ENCODE measurements around the gene CHCHD6. TPM values are rescaled to one million over a fixed set of nuclear protein-coding genes. Genes with fewer than 3 reads are reported as not detected.
A peak's percentile ranks its signal among the peaks of the same experiment; 100 is the strongest.

CHCHD6 gene
- total RNA-seq, 1 experiment from 2014 or later: 35.8 TPM

DNA sequence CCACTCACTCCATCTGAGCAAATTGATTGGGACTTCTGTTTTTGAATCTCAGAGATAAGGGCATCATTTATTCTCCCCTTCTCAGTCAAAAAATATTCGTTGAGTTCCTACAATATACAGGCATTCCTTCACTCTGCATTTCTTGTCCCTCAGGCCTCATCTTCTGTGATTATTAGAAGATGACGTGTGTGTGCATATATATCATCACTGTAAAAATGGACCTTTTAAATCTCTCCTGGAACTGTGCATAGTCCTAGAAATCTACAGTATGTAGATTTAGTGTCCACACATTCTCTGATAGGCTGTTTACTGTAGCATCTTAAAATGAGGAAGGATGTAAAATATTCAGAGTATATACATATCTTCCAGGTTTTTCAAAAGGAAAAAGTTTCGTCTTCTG is 235.7 kb downstream of the CHCHD6 start:
- DNase-seq (ENCODE audit: low spot score): no peak

DNA sequence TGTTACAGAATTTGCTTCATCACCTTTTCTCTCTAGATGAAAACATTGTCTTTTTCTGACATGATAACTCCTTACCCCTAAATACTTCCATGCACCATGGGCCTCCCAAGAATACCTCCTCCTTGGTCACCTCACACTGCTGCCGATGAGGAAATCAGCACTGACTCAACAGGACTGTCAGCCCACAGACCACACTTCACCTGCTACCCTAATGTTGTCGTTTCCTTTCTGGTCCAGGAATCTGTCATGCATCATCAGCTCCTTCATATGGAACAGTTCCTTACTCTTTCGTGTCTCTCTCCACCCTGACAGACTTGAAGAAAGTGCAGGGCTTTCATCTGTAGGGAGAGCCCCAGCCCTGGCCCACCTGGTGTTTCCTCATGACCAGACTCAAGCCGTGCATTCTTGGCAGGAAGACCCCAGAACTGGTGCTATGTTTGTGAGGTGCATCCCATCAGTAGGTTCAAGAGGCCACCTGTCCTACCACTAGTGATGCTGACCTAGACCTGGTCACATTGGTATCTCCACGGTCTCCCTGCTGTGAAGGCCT is 237.8 kb downstream of the CHCHD6 start:
- DNase-seq (ENCODE audit: low spot score): no peak

DNA sequence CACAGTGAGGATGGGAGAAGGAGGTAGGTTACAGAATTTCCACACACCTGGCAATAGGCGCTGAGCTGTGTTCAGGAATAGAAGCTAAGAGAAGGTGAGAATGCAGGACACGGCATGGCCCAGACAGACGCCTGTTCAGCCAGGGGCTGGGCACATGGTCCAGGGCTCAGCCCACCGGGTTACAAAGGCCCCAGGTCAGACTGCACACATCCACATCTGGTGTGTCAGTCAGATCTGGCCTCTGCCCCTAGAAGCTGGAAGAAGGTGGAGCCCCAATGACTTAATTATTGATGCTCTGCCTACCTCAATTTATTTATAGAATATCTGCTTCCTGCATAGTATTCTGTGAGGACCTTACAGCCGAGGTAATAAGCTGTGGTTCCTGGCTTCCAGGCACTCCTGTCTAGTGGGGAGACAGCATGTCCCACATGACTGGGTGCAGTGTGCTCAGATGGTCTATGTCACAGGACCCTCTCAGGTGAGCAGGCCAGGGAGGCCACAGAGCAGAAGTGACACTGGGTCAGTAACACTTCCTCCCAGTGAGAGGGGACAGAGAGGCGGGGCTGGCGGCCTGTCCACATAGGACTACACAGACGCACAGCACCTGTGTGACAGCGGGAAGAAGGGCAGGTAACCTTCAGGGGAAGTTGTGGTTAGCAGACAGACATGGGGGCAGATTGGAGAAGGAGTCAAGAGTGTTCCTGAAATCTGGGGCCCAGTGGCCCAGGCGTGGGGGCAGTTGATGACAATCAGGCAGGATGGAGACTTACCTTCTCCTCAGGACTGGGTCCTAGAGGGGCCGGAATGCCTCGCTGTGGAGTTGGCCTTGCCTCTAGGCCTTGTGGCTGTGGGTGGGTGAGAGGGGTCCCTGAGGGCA is 240.3 kb downstream of the CHCHD6 start:
- no peak for DNase-seq (ENCODE audit: low spot score)

DNA sequence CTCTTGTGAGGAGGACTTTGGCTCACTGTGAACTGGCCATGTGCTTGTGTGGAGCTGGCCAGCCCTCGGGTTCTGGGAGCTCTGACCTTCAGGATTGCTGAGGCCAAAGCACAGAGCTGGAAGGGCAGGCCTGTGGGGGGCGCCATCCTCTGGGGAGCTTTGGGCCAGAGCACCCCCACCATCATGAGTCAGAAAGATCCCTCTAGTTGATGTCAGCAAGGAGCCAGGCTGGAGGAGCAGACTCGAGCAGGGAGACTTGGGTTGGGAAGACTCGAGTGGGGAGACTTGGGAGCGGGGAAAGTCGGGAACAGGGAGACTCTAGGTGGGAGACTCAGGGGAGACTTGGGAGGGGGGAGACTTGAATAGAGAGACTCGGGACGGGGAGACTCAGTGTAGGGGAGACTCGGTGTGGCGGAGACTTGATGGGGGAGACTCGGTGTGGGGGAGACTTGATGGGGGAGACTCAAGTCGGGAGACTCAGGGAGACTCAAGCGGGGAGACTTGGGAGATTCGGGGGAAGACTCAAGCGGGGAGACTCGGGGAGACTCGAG is 241.2 kb downstream of the CHCHD6 start:
- DNase-seq (ENCODE audit: low spot score): no peak

DNA sequence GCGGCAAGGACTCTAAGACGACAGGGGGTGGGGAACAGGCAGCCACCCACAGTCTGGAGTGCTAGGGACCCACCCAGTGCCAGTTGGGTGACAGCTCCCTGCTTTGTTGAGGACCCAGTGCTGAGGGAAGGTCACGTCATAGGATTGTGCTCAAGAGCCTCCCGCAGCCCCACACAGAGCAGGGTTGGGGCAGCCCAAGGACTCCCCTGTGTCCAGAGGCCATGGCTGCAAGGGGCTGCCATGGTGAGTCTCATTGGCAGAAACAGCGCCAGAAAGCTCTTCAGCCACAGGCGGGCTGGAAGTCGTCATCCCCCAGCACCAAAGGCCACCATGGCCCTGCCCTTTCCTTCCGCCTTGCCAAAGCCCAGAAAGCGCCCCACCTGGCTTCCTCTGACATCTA is 241.9 kb downstream of the CHCHD6 start:
- no peak for DNase-seq (ENCODE audit: low spot score)

DNA sequence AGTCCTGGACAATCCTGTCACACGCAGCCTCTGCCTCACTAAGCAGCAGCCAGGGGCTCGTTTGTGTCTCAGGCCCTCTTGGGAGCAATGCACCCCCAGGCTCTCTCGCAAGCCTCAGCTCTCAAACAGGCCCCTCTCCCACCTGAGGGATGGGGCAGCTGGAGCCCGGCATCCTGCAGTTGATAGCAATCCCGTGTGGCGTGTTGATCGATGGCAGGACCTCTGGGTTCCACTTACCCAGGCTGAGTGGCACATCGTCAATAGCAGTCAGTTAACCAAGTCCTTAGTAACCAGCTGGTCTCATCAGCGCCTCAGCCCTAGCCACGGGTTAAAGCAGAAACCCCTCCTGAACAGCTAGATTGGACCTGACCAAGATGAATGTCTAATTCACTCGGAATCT is 242.4 kb downstream of the CHCHD6 start:
- no peak for DNase-seq (ENCODE audit: low spot score)

DNA sequence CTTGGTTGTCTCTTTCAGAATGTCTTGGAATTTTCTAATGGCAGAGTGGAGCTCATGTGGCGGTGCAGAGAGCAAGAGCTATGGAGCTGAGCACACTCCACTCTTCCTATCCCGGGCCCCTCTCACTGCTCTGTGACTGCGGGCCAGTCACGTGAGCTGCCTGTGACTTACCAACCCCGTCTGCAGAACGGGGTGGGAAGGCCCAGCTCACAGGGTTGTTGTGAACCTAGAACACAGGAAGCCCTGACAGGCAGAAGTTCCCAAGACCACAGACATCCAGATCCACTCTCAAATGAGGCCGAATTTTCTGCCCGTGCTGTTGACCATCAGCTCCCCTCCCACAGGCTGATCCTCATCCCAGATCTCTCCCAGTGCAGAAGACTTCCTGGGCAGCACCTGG is 243.4 kb downstream of the CHCHD6 start:
- no peak for DNase-seq (ENCODE audit: low spot score)

DNA sequence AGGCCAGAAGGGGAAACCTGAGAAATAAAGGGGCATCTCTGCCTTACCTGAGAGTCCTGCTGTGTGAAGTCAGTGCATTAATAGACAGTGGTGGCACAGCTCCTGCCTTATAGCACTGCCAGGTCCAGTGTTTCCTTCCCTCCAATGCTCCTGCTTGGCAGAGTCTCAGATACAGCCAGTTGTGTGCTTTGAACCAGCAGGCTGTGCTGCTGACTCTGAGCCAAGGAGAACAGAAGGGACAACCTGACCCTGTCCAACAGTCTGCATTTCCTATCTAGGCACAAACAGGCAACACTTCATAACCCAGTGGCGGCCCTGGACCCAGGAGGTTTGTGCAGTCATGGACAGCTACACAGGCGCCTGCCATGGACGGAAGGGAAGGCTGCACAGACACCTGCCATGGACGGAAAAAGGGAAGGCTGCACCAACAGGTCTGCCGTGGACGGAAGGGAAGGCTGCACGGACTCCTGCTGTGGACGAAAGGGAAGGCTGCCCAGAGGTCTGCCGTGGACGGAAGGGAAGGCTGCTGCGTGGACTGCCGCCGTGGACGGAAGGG is 245.0 kb downstream of the CHCHD6 start:
- no peak for DNase-seq (ENCODE audit: low spot score)

DNA sequence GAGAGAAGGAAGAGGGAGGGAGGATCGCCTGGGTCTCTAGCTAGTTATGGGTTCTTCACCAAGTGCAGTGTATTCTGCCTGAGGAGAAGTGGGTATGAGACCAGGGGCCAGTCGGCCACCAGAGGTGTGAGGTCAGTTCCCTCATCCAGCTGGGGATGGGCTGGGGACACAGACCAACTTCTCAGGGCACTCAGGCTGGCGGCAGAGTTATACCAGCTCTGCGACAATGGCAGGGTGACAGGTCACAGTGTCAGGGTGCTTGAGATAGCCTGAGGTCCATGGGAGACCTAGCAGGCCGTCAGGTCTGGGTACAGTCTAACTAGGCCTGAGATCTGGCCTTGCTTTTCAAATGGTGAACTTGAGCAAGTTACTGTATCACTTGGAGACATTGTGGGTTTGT is 247.5 kb downstream of the CHCHD6 start:
- no peak for DNase-seq (ENCODE audit: low spot score)

DNA sequence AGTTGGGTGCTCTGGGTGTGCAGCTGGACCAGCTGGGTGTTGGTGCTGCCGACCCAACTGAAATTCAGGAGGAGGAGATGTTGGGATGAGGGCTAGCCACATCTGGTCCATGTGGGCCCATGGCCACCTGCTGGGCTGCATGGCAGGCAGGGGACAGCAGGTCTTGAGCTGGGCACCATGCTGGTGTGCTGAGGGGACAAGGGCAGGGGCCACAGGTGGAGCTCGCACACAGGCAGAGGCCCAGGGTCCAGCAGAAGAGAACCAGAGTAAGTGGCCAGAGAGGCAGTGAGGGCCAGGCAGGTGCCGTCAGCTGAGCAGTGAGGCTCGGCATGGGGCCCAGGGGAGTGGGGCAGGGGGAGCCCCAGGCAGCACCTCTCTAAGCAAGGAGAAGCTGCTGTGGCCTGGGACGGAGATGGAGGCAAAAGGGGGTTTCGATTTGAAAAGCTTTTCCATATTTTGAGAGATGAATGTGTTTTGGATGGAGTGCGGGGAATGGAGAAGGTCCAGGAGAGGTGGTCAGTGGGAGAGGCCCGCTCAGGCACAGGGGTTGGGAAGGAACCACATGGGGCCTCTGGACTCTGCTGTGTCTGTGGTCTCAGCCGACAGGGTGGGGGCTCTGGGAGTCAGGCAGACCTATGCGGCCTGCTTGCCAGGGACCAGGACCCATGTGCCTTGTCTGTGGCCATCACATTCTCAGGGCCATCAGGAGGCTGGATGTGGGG is 248.4 kb downstream of the CHCHD6 start:
- no peak for DNase-seq (ENCODE audit: low spot score)

DNA sequence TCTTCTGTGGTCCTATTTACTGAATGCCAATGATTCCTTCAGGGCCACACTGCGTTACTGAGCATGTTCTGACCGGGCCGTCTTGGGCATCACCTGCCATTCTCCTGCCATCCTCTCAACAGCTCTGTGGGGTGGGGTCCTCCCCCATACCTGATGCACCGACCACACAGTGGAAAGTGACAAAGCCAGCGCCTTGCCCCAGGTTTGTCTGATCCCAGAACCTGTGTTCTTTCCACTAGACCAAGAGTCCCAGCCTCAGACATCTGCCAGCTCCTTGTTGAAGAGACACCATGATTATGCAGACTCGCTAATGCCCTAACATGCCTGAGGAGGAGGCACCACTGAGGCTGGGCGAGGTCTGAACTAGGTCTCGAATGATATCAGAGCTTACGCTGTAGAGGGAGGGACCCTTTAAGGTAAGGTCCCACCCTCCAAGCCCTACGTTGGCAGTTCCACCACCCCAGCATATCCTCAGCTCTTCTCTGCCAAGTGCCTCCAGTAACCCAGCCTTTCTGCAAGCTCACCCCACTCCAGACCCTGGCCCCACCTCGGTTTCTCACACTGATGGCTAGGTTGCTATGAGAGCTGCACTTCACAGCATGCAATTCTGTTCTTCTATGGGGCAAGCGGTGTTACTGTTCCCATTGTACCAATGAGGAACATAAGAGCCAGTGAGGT is 249.1 kb downstream of the CHCHD6 start:
- no peak for DNase-seq (ENCODE audit: low spot score)

DNA sequence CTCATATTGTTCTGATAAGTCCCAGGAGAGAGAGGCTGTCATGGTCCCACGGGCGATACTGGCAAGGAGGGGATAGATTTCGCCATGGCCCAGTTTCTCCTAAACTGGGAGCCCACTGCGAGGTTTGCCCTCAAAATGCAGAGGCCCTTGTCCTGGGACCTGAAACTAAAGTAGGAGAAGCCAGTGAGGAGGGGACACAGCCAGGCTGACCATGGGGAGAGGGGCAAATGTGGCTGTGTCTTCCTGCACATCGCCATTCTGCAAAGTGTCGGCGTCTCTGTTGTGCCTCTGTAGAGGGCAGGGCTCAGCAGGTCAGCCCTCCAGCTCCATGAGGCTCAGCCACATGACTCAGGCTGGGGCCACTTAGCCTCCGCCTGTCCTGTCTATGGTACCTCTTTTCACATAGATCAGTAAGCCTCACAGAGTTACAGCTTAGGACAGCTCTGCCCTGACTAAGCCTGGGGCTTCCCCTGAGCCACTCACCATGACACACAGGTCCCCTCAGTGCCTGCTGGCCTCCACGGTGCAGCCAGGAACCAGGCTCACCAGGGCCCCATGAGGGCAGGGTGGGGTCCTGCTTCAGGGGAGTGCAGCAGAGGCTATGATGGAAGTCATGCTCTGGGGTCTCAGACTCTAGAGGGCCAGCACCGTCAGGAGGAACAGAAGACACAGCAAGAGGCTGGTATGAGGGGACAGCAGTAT is 250.3 kb downstream of the CHCHD6 start:
- DNase-seq (ENCODE audit: low spot score): peak; percentile 55

DNA sequence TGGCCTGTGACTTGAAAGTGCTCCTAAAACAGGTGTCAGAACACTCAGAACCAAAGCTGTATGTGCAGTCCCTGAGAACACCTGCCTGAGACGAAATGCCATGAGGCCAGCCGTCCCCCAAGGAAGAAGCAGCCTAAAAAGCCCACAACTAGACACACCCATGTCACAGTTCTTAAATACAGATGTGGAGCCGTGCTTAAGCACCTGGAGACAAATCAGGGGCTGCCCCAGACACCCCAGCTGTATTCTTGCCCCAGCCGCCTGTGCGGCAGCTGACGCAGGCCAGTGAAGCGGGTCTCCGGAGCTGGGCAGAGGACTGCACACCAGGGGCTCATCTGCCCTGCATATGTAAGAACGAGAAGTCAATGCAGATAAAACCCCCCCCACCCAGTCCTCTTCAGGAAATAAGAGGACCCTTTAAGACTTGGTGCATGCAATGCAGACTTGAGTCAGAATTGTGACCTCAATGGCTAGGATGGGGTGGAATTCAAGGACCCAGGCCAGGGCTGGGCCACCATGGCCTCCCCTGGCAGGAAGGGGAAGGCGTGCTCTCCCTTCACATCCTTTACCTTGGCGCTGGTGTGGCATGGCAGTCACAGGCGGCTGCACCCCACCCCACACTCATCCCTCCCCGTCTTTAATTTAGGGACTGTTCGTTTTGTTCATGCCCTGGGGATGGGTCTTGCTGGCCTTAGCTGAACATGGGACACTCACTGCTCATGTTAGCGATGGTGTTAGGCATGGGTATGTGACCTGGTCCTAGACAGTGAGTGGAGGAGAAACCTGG is 251.2 kb downstream of the CHCHD6 start:
- no peak for DNase-seq (ENCODE audit: low spot score)

DNA sequence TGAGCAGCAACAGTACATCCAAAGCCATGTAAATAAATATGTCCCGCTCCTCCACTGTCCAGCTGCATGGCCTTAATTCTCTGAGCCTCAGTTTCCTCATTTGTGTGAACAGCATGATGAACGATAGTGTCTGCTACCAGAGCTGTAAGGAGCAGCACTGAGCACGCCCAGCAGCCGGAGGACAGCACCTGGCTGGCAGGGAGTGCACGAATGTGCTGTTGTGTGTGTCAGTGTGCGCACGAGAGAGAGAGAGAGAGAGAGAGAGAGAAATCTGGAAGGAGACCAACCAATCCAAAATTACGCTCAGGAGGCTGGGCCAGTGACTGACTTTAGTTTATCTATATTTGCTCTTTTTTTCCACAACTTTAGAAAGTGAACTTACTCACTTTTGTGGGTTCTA is 252.3 kb downstream of the CHCHD6 start:
- no peak for DNase-seq (ENCODE audit: low spot score)

DNA sequence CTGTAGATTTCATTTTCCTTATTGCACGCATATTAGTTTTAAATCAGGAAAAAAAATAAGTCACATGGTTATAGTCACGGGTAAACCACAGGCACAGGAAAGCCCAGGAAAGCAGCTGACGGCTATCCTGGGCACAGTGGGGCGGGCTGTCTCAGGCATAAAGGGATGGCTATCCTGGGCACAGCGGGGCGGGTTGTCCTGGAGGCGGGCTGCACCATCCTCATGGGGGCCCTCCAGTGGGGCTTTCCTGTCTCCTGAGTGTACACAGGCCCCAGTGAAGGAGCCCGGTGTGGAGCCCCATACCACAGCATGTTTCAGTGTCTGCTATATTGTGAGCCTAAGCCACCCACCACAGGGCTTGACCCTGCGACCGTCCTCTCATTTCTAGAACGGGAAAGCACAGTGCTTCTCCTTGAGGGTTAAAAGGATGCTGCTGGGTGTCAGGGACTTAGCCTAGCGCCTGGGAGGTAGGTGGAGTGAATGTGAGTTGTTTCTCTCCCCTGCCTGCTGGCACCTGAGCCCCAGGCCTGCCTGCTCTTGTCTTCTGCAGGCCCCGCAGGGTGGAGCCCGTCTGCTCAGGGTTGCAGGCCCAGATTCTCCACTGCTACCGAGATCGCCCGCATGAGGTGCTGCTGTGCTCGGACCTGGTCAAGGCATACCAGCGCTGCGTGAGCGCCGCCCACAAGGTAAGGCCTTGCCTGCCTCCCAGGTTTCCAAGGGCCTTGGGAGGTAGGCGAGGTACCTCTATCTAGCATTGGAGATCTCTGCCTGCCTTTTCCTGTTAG is 253.0 kb downstream of the CHCHD6 start:
- DNase-seq (ENCODE audit: low spot score): no peak

DNA sequence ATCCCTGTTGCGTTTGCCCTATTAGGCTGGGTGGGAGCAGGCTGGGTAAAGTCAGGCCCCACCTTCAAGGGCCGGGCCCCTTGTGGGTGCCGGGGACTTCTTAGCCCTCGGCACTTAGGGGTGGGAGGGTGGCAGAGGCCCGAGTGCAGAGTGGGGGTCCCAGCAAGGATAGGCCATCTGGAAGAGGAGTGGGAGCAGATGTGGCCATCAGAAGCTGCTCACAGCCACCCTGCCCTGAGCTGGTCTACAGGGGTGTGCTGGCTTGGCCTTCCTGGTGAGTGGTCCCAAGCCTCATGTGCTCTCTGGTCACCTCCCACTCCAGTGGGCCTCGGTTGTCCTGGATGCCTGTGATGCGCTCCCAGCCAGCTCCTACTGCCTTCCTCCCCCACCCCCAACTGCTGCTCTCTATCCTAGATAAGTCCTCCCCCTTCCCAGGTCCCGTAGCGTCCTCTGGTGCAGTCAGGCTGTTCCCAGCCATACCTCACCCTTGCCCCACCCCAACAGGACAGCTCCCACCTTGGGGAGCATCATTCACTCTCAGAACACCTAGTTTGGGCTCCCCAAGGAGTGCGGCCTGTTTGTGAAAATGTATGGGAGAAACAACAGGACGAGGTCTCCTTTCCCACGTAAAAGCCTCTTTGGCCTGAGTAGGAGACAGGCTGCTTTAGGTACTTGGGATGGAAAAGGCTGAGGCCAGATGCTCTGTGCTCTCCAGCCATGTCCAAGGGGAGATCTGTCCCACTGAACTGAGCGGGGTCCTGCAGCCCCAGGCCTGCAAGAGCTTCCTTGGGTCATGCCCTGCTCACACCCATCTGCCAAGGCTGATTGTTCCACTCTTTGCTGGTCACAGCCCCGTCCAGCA is 254.0 kb downstream of the CHCHD6 start:
- DNase-seq (ENCODE audit: low spot score): no peak

DNA sequence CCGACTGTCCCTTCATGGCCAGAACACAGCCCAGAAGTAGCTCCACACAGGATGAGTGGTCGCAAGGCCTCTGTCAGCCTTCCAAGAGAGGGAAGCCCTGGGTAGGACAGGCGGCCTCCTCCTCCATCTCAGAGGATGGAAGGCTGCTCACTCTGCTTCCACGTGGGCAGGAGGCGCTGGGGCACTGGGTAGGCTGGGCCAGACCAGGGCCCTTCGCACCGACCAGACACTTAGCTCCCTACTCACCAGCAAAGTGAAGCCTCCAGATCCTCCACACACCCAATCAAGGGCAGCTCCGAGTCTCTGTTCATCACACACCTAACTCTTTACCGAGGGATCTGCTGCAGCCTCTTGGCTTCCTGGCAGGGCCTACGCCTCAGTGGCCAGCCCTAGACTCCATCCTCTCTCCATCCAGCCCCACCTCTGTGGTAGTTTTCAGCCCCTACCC is 254.6 kb downstream of the CHCHD6 start:
- no peak for DNase-seq (ENCODE audit: low spot score)

DNA sequence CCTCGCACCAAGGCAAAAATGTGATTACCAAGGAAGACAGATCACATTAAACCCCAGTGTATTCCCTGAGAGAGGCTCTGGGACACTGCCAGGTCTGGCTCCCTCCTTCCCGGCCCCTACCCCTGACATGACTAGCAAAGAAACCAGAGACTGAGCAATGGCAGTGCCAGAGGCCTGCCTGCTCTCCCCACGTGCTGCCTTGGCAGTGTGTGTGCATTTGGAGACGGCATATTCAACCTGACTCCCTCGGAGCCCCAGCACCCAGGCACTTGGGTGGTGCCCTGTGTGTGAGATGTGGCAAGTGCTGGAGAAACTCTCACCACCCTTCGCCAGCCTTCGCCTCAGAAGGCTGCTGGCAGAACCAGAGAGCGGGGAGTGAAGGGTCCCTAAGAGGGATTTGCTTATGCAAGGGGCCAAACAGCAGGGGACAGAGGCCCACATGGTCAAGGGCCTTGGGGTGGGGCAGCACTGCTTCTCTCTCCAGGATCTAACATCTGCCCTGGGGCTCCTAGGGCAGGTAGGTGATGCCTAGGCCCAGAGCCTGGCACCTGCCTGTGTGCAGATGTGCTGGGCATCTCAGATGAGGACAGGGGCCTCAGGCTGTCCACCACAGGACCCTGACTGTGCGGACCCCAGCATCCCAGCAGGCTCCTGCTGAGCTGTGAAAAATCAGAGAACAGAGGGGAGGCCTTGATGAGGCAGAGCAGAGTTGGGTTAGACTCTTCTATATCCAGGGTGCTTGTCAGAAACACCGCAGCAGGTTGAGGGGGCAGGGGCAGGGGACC is 255.3 kb downstream of the CHCHD6 start:
- no peak for DNase-seq (ENCODE audit: low spot score)
